Putamen (tissue), 1 donor: Measurements from ENCODE around the gene SMAD4.
"Not testable (repeated sequence)": the region's sequence is repeated elsewhere in the genome, so short reads cannot be mapped to it uniquely, and the experiment has no call there.

ENCODE experiments used
- DNase-seq: peaks from one replicate; pipeline ENCODE4 v3.0.0-alpha.2; 2016; ENCODE audit warnings: low spot score

SMAD4 gene

GRCh38 chr18:51029694-51030536 is at the start of gene SMAD4:
TSS of gene SMAD4 (plus strand) at chr18:51030213. CDS start at chr18:51047047, 16,834 bp downstream.
- peak; percentile 96 for DNase-seq

- DNase-seq = no peak
Observed at GRCh38 chr18:50981381-50981780, 48.6 kb upstream of the SMAD4 start.

GRCh38 chr18:50982086-50982801 is 47.8 kb upstream of the SMAD4 start:
- DNase-seq = no peak

GRCh38 chr18:50982802-50983179 is 47.2 kb upstream of the SMAD4 start:
- no peak for DNase-seq

- no peak for DNase-seq
Observed at GRCh38 chr18:50986360-50987087, 43.5 kb upstream of the SMAD4 start.

- DNase-seq = no peak
Observed at GRCh38 chr18:50987261-50987660, 42.8 kb upstream of the SMAD4 start.

GRCh38 chr18:50989711-50990110 is 40.3 kb upstream of the SMAD4 start:
- no peak for DNase-seq

GRCh38 chr18:50992351-50992762 is 37.7 kb upstream of the SMAD4 start:
- no peak for DNase-seq

- no peak for DNase-seq
Observed at GRCh38 chr18:50994031-50994430, 36.0 kb upstream of the SMAD4 start.

- not testable (repeated sequence) for DNase-seq
Observed at GRCh38 chr18:51003174-51003573, 26.8 kb upstream of the SMAD4 start.

- DNase-seq = no peak
Observed at GRCh38 chr18:51006061-51006818, 23.8 kb upstream of the SMAD4 start.

- no peak for DNase-seq
Observed at GRCh38 chr18:51006948-51007789, 22.8 kb upstream of the SMAD4 start.

GRCh38 chr18:51007790-51008139 is 22.2 kb upstream of the SMAD4 start:
- no peak for DNase-seq

GRCh38 chr18:51009072-51009471 is 20.9 kb upstream of the SMAD4 start:
- no peak for DNase-seq

GRCh38 chr18:51010218-51010617 is 19.8 kb upstream of the SMAD4 start:
- DNase-seq = no peak

GRCh38 chr18:51011709-51012108 is 18.3 kb upstream of the SMAD4 start:
- no peak for DNase-seq

- DNase-seq = no peak
Observed at GRCh38 chr18:51012441-51012840, 17.6 kb upstream of the SMAD4 start.

GRCh38 chr18:51013259-51013658 is 16.8 kb upstream of the SMAD4 start:
- DNase-seq = no peak

- no peak for DNase-seq
Observed at GRCh38 chr18:51017140-51017879, 12.7 kb upstream of the SMAD4 start.

GRCh38 chr18:51020536-51020935 is 9.5 kb upstream of the SMAD4 start:
- DNase-seq = no peak
